OCI-LY7 (cell line): ENCODE measurements around the gene MLANA. TPM values are rescaled to one million over a fixed set of nuclear protein-coding genes. Genes with fewer than 3 reads are reported as not detected.

Experiments used
- BruUV-seq: library from RNA; stranded (reverse); fragments of 400-500 nt; replicated peaks from 2 replicates; lab custom pipeline; 2021; lab: Mats Ljungman, UMichigan
- CTCF ChIA-PET: fragments of 300-600 bp; sonication (Branson Sonifier 250); formaldehyde crosslinking; loops from one replicate; lab custom pipeline; 2022; ENCODE audit warnings: antibody characterized with exemption; ENCODE audit not compliant: unreplicated experiment; lab: Charles Lee
- POLR2A ChIA-PET: fragments of 300-600 bp; sonication (Branson Sonifier 250); formaldehyde crosslinking; loops from one replicate; lab custom pipeline; 2022; ENCODE audit warnings: antibody characterized with exemption; lab: Charles Lee
- DNase-seq: peaks from one replicate; pipeline ENCODE4 v3.0.0-alpha.2; 2015; ENCODE audit warnings: low spot score
- H2AFZ ChIP-seq: fragments of 200-600 bp; sonication (generic), shearing (Covaris generic); 2 replicates; pipeline ENCODE4 v1.6.1; 2014; ENCODE audit warnings: mild to moderate bottlenecking, antibody characterized with exemption, low read length, moderate library complexity
- H3K27ac ChIP-seq: fragments of 200-600 bp; sonication (generic); 2 replicates; pipeline ENCODE4 v1.5.1; 2014; ENCODE audit warnings: mixed run types, low read depth, mild to moderate bottlenecking, moderate library complexity, low read length, inconsistent platforms; ENCODE audit not compliant: poor library complexity, severe bottlenecking
- H3K36me3 ChIP-seq: fragments of 200-600 bp; sonication (generic); 2 replicates; pipeline ENCODE4 v1.6.1; 2014; ENCODE audit warnings: mild to moderate bottlenecking, antibody characterized with exemption, low read length, moderate library complexity, mixed read lengths; ENCODE audit not compliant: insufficient read depth
- H3K4me1 ChIP-seq: fragments of 200-600 bp; sonication (generic); 2 replicates; pipeline ENCODE4 v1.5.1; 2014; ENCODE audit warnings: mild to moderate bottlenecking, low read length; ENCODE audit not compliant: insufficient read depth, poor library complexity, severe bottlenecking
- H3K4me2 ChIP-seq: fragments of 200-600 bp; sonication (generic); 2 replicates; pipeline ENCODE4 v1.6.1; 2014; ENCODE audit warnings: mild to moderate bottlenecking, low read length
- H3K4me3 ChIP-seq: fragments of 200-600 bp; sonication (generic); 2 replicates; pipeline ENCODE4 v1.5.1; 2014; ENCODE audit warnings: mild to moderate bottlenecking, low read depth, low read length; ENCODE audit not compliant: poor library complexity, severe bottlenecking
- H3K79me2 ChIP-seq: fragments of 200-600 bp; sonication (generic); 2 replicates; pipeline ENCODE4 v1.6.1; 2016; ENCODE audit warnings: low read depth, mild to moderate bottlenecking, low read length, moderate library complexity, mixed read lengths; ENCODE audit not compliant: insufficient read depth
- H3K9me2 ChIP-seq: fragments of 200-600 bp; sonication (generic); 2 replicates; pipeline ENCODE4 v1.6.1; 2016; ENCODE audit warnings: mild to moderate bottlenecking, low read length, mixed read lengths; ENCODE audit not compliant: insufficient read depth
- H3K9me3 ChIP-seq: fragments of 200-600 bp; sonication (generic); 2 replicates; pipeline ENCODE4 v1.6.1; 2014; ENCODE audit warnings: mild to moderate bottlenecking, mixed run types, low read length, mixed read lengths
- H4K20me1 ChIP-seq: fragments of 200-600 bp; sonication (generic); 2 replicates; pipeline ENCODE4 v1.6.1; 2014; ENCODE audit warnings: mild to moderate bottlenecking, antibody characterized with exemption, low read length, moderate library complexity, mixed read lengths; ENCODE audit not compliant: insufficient read depth
- EZH2phosphoT487 ChIP-seq: fragments of 200-600 bp; sonication (generic); IDR thresholded peaks from 2 replicates; pipeline ENCODE4 v1.6.1; 2018; ENCODE audit warnings: low read depth, borderline replicate concordance, mild to moderate bottlenecking, mixed run types, antibody characterized with exemption, low read length, moderate library complexity, mixed read lengths
- intact Hi-C: fragments of 100-400 bp; cut with micrococcal nuclease; formaldehyde crosslinking; loops from one replicate; pipeline ENCODE4 v1.10.0; 2022; ENCODE audit not compliant: unreplicated experiment
- total RNA-seq, 2 experiments: library from RNA; depleted of rRNA in 1 of 2; stranded (reverse); fragments of >200 nt in 1 of 2; shearing (Covaris generic) in 1 of 2; gene quantifications; 2 replicates each; pipeline ENCODE4 v1.2.3, GENCODE V29; 2014 to 2022
- TF ChIP-seq, protein P1 (sequence below): fragments of 200-600 bp; sonication (generic); conservative IDR thresholded peaks from 2 replicates; pipeline ENCODE4 v1.5.1; 2014; ENCODE audit warnings: mild to moderate bottlenecking, antibody characterized with exemption, low read length, moderate library complexity, mixed read lengths

Gene MLANA
- total RNA-seq, 2 experiments from 2014 or later: not detected

DNA sequence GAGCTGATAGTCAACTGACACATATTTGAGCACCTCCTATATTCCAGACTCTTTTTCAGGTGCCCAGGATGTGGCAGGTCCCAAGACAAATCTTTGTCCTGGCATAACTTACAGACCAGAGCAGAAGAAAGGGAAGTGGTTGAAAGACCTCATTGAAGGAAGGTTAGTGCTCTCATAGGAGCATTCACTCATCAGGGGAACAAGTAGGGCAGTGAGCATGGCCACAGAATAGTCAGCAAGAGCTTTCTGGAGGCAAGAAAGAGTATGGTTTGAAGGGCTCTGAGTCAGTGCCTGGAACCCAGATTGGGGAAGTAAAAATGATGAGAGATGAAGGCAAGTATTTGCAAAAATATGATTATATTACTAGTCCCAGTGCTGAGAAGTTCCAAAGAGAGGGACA, 32.8 kb upstream of the MLANA start:
- POLR2A ChIA-PET: interaction anchor here (0.6 to 1.3 kb wide), 3 partner anchors 22 to 835 kb away, joined by 3 to 5 read pairs (median 4); no protein-coding TSS in a partner anchor
- no TSS peak for BruUV-seq
- CTCF ChIA-PET: no interaction called here
- H3K4me3 ChIP-seq: no peak overlapping the region
- H4K20me1 ChIP-seq: no peaks in the 10 kb centered on the region
- no peaks in the 10 kb centered on the region for H3K79me2 ChIP-seq
- H3K36me3 ChIP-seq: no peaks in the 10 kb centered on the region
- no peak for DNase-seq
- TF ChIP-seq, protein P1, sequence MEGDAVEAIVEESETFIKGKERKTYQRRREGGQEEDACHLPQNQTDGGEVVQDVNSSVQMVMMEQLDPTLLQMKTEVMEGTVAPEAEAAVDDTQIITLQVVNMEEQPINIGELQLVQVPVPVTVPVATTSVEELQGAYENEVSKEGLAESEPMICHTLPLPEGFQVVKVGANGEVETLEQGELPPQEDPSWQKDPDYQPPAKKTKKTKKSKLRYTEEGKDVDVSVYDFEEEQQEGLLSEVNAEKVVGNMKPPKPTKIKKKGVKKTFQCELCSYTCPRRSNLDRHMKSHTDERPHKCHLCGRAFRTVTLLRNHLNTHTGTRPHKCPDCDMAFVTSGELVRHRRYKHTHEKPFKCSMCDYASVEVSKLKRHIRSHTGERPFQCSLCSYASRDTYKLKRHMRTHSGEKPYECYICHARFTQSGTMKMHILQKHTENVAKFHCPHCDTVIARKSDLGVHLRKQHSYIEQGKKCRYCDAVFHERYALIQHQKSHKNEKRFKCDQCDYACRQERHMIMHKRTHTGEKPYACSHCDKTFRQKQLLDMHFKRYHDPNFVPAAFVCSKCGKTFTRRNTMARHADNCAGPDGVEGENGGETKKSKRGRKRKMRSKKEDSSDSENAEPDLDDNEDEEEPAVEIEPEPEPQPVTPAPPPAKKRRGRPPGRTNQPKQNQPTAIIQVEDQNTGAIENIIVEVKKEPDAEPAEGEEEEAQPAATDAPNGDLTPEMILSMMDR: no peak
- no peak for TF ChIP-seq EZH2phosphoT487
- H3K9me2 ChIP-seq: no peaks in the 10 kb centered on the region
- H3K4me1 ChIP-seq: no peaks in the 10 kb centered on the region
- intact Hi-C loops: no loop called here
- no peak overlapping the region for H3K4me2 ChIP-seq
- no peak overlapping the region for H3K27ac ChIP-seq
- H3K9me3 ChIP-seq: no peaks in the 10 kb centered on the region
- H2AFZ ChIP-seq: no peak overlapping the region

- no peak for DNase-seq
- H3K4me1 ChIP-seq: no peaks in the 10 kb centered on the region
- H3K9me2 ChIP-seq: no peaks in the 10 kb centered on the region
- POLR2A ChIA-PET: interaction anchor here (0.5 kb wide), 1 partner anchor 328 kb away, joined by 4 read pairs; no protein-coding TSS in a partner anchor
- H4K20me1 ChIP-seq: no peaks in the 10 kb centered on the region
- H3K79me2 ChIP-seq: no peaks in the 10 kb centered on the region
- H2AFZ ChIP-seq: no peak overlapping the region
- no peak overlapping the region for H3K4me3 ChIP-seq
- no TSS peak for BruUV-seq
- intact Hi-C loops: no loop called here
- CTCF ChIA-PET: no interaction called here
- no peaks in the 10 kb centered on the region for H3K36me3 ChIP-seq
- TF ChIP-seq, protein P1: no peak
- no peak for TF ChIP-seq EZH2phosphoT487
- no peak overlapping the region for H3K4me2 ChIP-seq
- H3K27ac ChIP-seq: no peak overlapping the region
- no peaks in the 10 kb centered on the region for H3K9me3 ChIP-seq
Measured at GRCh38 chr9:5858833-5859232, 31.9 kb upstream of the MLANA start.

DNA sequence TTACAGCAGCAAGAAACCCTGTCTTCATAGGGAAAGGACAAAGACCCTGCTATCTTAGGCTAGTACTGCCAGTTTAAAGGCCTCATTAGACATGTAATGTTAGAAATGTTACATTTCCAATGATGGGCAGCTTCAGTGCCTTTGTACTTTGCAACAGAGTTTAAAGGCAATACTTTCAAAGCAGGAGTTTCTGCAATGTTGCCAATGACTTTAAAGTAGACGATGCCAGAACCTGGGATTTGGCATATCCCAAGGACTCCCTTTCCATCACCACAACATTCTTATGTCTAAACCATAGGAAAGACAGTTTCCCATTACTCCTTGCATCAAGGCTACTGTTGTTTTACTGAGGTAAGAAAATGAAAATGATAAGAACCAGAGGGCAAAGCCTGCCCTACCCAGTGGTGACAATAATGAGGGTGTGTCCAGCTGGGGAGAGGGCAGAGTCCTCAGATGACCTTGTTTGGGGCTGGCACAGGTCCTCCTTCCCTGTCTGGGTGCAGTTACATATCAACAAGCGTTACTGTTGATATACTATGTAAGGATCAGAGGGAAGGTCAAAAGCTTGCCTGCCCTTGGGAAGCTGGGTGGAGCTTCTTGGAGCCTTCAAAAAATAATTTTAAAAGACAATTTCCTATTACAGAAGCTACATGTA, 27.5 kb upstream of the MLANA start:
- H3K9me3 ChIP-seq: no peaks in the 10 kb centered on the region
- CTCF ChIA-PET: no interaction called here
- no peaks in the 10 kb centered on the region for H3K79me2 ChIP-seq
- no peaks in the 10 kb centered on the region for H3K36me3 ChIP-seq
- TF ChIP-seq, protein P1: no peak
- no peak for TF ChIP-seq EZH2phosphoT487
- no peak overlapping the region for H3K4me2 ChIP-seq
- no TSS peak for BruUV-seq
- DNase-seq: no peak
- POLR2A ChIA-PET: no interaction called here
- no peaks in the 10 kb centered on the region for H3K9me2 ChIP-seq
- H3K4me1 ChIP-seq: no peaks in the 10 kb centered on the region
- H3K4me3 ChIP-seq: no peak overlapping the region
- H3K27ac ChIP-seq: no peak overlapping the region
- intact Hi-C loops: no loop called here
- no peak overlapping the region for H2AFZ ChIP-seq
- no peaks in the 10 kb centered on the region for H4K20me1 ChIP-seq
